Endodermal cell (in vitro differentiated cells): ENCODE measurements around the gene FBH1. TPM values are rescaled to one million over a fixed set of nuclear protein-coding genes. Genes with fewer than 3 reads are reported as not detected.
A peak's percentile ranks its signal among the peaks of the same experiment; 100 is the strongest.
"Not testable (repeated sequence)": the region's sequence is repeated elsewhere in the genome, so short reads cannot be mapped to it uniquely, and the experiment has no call there.

ENCODE experiments used
- DNase-seq: peaks from one replicate; pipeline ENCODE4 v3.0.0-alpha.2; 2017
- H3K27ac ChIP-seq: 2 replicates; pipeline ENCODE4 v1.5.1; 2013; ENCODE audit warnings: mild to moderate bottlenecking, low read depth, low read length, moderate library complexity
- H3K27me3 ChIP-seq: 2 replicates; pipeline ENCODE4 v1.6.1; 2013; ENCODE audit warnings: mild to moderate bottlenecking, low read length, moderate library complexity; ENCODE audit not compliant: insufficient read depth, control insufficient read depth, poor library complexity, severe bottlenecking
- H3K36me3 ChIP-seq: 2 replicates; pipeline ENCODE4 v1.7.0; 2013; ENCODE audit warnings: mild to moderate bottlenecking, low read length, moderate library complexity; ENCODE audit not compliant: control insufficient read depth, insufficient read depth
- H3K4me1 ChIP-seq: one replicate; pipeline ENCODE4 v1.7.0; 2013; ENCODE audit warnings: low read length; ENCODE audit not compliant: control insufficient read depth, insufficient read depth
- H3K4me3 ChIP-seq: 2 replicates; pipeline ENCODE4 v1.5.1; 2013; ENCODE audit warnings: mild to moderate bottlenecking, low read length, moderate library complexity
- H3K9ac ChIP-seq: 2 replicates; pipeline ENCODE4 v1.6.1; 2013; ENCODE audit warnings: mild to moderate bottlenecking, low read length, moderate library complexity; ENCODE audit not compliant: poor library complexity, severe bottlenecking; ENCODE audit errors: extremely low read depth
- H3K9me3 ChIP-seq: 2 replicates; pipeline ENCODE4 v1.6.1; 2013; ENCODE audit warnings: mild to moderate bottlenecking, low read length, moderate library complexity; ENCODE audit not compliant: control insufficient read depth
- H3K27ac Mint-ChIP-seq: 2 replicates; pipeline ENCODE4 v1.8.0; 2020; ENCODE audit warnings: mixed read lengths
- H3K27me3 Mint-ChIP-seq: 2 replicates; pipeline ENCODE4 v1.8.0; 2021; ENCODE audit warnings: mild to moderate bottlenecking, mixed read lengths; ENCODE audit not compliant: insufficient read depth
- H3K36me3 Mint-ChIP-seq: 2 replicates; pipeline ENCODE4 v1.8.0; 2020; ENCODE audit warnings: low read depth, mixed read lengths
- H3K4me1 Mint-ChIP-seq: 2 replicates; pipeline ENCODE4 v1.8.0; 2020; ENCODE audit warnings: mixed read lengths
- H3K4me3 Mint-ChIP-seq: 2 replicates; pipeline ENCODE4 v1.8.0; 2020; ENCODE audit warnings: mild to moderate bottlenecking, moderate library complexity, mixed read lengths
- H3K9me3 Mint-ChIP-seq: 2 replicates; pipeline ENCODE4 v1.8.0; 2020; ENCODE audit warnings: mild to moderate bottlenecking, mixed read lengths
- WGBS, 2 experiments: methylation state at CpG; one replicate each; pipeline versions ENCODE4 v1.1.5 to v1.1.7; 2013; ENCODE audit warnings: missing lambda C conversion rate in 2 of 2, mixed read lengths in 1 of 2; ENCODE audit not compliant: insufficient coverage in 1 of 2, insufficient read length in 1 of 2; 5-methylcytosine and 5-hydroxymethylcytosine counted together
- total RNA-seq, 2 donors: library from RNA; stranded (reverse); fragmentation: NEBNext Ultra II Directional in 1 of 2; extraction: Animal tissue kit (Norgen Biotek cat#: 25700) in 1 of 2; gene quantifications; 2 replicates in 1 of 2; 3 replicates in 1 of 2; pipeline ENCODE4 v1.2.1, GENCODE V29; 2021
- TF ChIP-seq, protein P1 (sequence below): fragments of 200-600 bp; sonication (generic); conservative IDR thresholded peaks from 2 replicates; pipeline ENCODE4 v1.5.0; 2021; ENCODE audit warnings: antibody characterized with exemption, mild to moderate bottlenecking

Gene FBH1
- total RNA-seq, 2 donors from 2014 or later, result 61.1 to 71.6 TPM

- H3K9me3 ChIP-seq, result no peaks in the 10 kb centered on the region
- no peaks in the 10 kb centered on the region for H3K36me3 ChIP-seq
- no peaks in the 10 kb centered on the region for H3K27me3 ChIP-seq
- WGBS, 2 experiments, result 83 to 89% methylated on average over 8 to 18 of the region's 18 CpGs
- Mint-ChIP-seq H3K36me3 (no peaks in the 10 kb centered on the region), H3K27ac (no peak overlapping the region), H3K9me3 (no peaks in the 10 kb centered on the region), H3K4me3 (no peak overlapping the region), H3K4me1 (no peaks in the 10 kb centered on the region), H3K27me3 (no peaks in the 10 kb centered on the region)
- DNase-seq, result peak; percentile 46
- no peaks in the 10 kb centered on the region for H3K4me1 ChIP-seq
- no peak overlapping the region for H3K9ac ChIP-seq
- H3K27ac ChIP-seq, result no peak overlapping the region
- TF ChIP-seq, protein P1, sequence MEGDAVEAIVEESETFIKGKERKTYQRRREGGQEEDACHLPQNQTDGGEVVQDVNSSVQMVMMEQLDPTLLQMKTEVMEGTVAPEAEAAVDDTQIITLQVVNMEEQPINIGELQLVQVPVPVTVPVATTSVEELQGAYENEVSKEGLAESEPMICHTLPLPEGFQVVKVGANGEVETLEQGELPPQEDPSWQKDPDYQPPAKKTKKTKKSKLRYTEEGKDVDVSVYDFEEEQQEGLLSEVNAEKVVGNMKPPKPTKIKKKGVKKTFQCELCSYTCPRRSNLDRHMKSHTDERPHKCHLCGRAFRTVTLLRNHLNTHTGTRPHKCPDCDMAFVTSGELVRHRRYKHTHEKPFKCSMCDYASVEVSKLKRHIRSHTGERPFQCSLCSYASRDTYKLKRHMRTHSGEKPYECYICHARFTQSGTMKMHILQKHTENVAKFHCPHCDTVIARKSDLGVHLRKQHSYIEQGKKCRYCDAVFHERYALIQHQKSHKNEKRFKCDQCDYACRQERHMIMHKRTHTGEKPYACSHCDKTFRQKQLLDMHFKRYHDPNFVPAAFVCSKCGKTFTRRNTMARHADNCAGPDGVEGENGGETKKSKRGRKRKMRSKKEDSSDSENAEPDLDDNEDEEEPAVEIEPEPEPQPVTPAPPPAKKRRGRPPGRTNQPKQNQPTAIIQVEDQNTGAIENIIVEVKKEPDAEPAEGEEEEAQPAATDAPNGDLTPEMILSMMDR, result no peak
- H3K4me3 ChIP-seq, result no peak overlapping the region
Measured at GRCh38 chr10:5960070-5960972, 70.3 kb downstream of the FBH1 start.

DNA sequence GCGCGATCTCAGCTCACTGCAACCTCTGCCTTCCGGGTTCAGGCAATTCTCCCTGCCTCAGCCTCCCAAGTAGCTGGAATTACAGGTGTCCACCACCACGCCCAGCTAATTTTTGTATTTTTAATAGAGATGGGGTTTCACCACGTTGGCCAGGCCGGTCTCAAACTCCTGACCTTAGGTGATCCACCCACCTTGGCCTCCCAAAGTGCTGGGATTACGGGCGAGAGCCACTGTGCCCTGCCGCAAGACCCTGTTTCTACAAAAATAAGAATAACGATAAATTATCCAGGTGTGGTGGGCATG is 70.9 kb downstream of the FBH1 start:
- not testable (repeated sequence) for H3K27ac ChIP-seq, H3K4me1 Mint-ChIP-seq, H3K27me3 Mint-ChIP-seq, H3K36me3 ChIP-seq, H3K9me3 ChIP-seq, DNase-seq, H3K27ac Mint-ChIP-seq, H3K36me3 Mint-ChIP-seq, H3K27me3 ChIP-seq, H3K9ac ChIP-seq, H3K4me3 ChIP-seq, H3K4me1 ChIP-seq, H3K9me3 Mint-ChIP-seq, H3K4me3 Mint-ChIP-seq
- 90 to 93% methylated on average over 7 to 10 of the region's 10 CpGs for WGBS, 2 experiments

DNA sequence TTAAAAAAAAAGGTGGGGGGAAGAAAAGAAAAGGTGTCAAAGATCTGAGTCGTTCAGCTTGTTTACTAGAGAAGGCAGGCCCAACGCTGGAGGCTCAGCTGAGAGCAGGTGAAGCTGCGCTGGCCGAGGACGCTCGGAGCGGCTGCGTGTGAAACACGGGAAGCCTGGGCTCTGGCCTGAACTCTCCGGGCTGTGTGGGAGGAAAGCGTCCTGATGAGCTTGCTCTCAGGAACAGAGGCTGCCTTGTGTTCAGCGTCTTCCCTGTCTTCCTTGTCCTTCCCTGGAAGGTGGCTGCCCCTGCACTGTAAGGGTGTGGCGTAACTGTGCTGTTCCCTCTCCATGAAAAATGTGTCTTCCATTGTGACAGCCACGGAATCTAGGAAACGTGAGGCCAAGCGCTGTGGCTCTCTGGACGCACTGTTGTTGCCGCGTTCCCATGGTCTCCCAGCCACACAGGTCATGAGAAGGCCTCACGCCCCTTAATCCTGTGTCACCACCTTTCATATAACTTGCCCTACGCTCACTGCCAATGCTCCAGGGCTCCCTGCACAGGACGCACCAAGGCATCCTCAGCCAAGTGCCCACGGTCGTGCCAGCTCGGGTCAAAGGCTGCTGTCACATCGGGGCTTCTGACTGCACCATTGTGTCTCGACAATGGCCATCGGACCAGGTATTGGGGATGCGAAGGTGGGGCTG is 71.5 kb downstream of the FBH1 start:
- Histone ChIP-seq H3K9ac (no peak overlapping the region), H3K4me3 (no peak overlapping the region), H3K9me3 (no peaks in the 10 kb centered on the region), H3K4me1 (no peaks in the 10 kb centered on the region), H3K27ac (no peak overlapping the region), H3K36me3 (no peaks in the 10 kb centered on the region), H3K27me3 (no peaks in the 10 kb centered on the region)
- Mint-ChIP-seq H3K27me3 (no peaks in the 10 kb centered on the region), H3K4me3 (no peak overlapping the region), H3K36me3 (no peaks in the 10 kb centered on the region), H3K27ac (no peak overlapping the region), H3K4me1 (no peaks in the 10 kb centered on the region), H3K9me3 (no peaks in the 10 kb centered on the region)
- DNase-seq, result peak; percentile 38
- TF ChIP-seq, protein P1, result no peak
- WGBS, 2 experiments, result 94 to 96% methylated on average over 29 of the region's 29 CpGs

GRCh38 chr10:5962358-5962940 is 72.4 kb downstream of the FBH1 start:
- not testable (repeated sequence) for H3K27ac Mint-ChIP-seq, H3K27me3 Mint-ChIP-seq, H3K27ac ChIP-seq, H3K9me3 ChIP-seq, H3K4me3 ChIP-seq, H3K4me1 ChIP-seq, H3K9me3 Mint-ChIP-seq, H3K36me3 Mint-ChIP-seq, H3K4me1 Mint-ChIP-seq, H3K27me3 ChIP-seq, H3K4me3 Mint-ChIP-seq, H3K36me3 ChIP-seq, H3K9ac ChIP-seq
- peak; percentile 17 for DNase-seq
- 91 to 93% methylated on average over 8 to 10 of the region's 10 CpGs for WGBS, 2 experiments
